NB4 (cell line): ENCODE data around the gene SLC13A2.

Source experiments
- CTCF ChIP-seq: IDR thresholded peaks from one replicate; pipeline ENCODE4 v1.5.1; 2012; ENCODE audit warnings: low read depth, low read length
- MAX ChIP-seq: IDR thresholded peaks from 2 replicates; pipeline ENCODE4 v1.6.1; 2011; ENCODE audit warnings: low read depth, low read length
- MYC ChIP-seq: IDR thresholded peaks from 2 replicates; pipeline ENCODE4 v1.6.1; 2011; ENCODE audit warnings: low read depth, low read length
- POLR2A ChIP-seq: IDR thresholded peaks from 2 replicates; pipeline ENCODE4 v1.6.1; 2011; ENCODE audit warnings: mild to moderate bottlenecking; ENCODE audit not compliant: insufficient read length; ENCODE audit errors: extremely low read depth

GRCh38 chr17:28468781-28469180 lies 4.7 kb upstream of the SLC13A2 start:
- TF ChIP-seq CTCF, result no peak
- no peak for TF ChIP-seq MAX
- no peak for TF ChIP-seq POLR2A
- no peak for TF ChIP-seq MYC
